Measurements from ENCODE around the gene ZNF555. TPM values are rescaled to one million over a fixed set of nuclear protein-coding genes. Genes with fewer than 3 reads are reported as not detected.
"Not testable (repeated sequence)": the region's sequence is repeated elsewhere in the genome, so short reads cannot be mapped to it uniquely, and the experiment has no call there.

ZNF555 gene
- total RNA-seq: 1 to 10 TPM; 3.3 to 7.5 (median 5.8) TPM

DNA sequence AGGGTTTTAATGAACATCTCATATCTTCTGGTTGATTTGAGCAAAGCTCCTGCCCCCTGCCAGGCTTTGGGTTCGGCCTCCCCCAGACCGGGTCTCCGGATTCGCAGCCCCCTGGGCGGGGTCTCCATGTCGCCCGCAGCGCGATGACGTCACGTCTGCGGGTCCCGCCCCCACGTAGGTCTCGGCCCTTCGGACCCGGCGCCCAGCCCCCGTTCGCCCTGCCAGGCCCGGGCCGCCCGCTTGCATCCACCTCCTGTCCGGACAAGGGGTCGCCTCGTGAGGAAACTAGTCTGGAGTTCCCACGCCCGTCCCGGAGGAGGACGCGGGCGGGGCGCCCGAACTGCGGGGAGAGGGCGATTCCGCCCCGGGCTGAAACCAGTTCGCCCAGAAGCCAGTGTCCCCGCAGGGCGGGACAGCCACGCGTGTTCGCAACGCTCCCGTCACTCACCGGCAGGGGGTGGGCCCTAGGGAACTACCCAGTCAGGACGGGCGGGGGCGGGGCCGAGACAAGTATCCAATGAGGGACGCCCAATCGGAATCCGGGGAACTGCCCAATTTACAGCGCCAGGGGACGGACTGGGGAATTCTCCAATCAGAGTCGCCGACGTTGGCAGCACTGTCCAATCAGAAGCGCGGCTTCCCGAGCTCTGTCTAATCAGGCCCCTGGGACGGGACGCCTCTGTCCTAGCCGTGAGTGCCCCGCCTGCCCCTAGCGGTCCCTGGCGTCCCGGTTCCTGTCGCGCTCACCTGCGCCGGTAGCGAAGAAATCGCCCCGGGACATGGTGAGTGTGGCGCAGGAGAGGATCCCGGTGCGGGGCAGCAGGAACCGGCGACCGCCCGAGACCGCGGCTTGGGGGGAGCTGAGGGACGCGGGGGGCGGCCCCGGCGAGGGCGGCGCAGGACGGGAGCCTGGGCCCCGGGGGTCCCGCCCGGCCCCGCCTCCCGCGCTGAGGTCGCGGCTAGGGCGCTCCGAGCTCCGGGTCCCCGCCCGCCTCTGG, at the start of gene ZNF555:
Gene ZNF555 (plus strand): TSS at position 682 of the 998 bp plus-strand sequence. CDS start 98 bp downstream, at position 780.
- WGBS, 2 donors: 0% methylated on average over 44 of the region's 106 CpGs; no CpG with 5 or more reads in 1 of the 2 donors
- DNase-seq (peak; percentile 98 to 100), ATAC-seq (ENCODE audit: low FRiP score in 2 of 2) (peak; percentile 99)
- H3K36me3 ChIP-seq: peaks cover 0 to 9% (median 0%) of the 10 kb centered on the region in 4 donors
- TF ChIP-seq, protein P1, sequence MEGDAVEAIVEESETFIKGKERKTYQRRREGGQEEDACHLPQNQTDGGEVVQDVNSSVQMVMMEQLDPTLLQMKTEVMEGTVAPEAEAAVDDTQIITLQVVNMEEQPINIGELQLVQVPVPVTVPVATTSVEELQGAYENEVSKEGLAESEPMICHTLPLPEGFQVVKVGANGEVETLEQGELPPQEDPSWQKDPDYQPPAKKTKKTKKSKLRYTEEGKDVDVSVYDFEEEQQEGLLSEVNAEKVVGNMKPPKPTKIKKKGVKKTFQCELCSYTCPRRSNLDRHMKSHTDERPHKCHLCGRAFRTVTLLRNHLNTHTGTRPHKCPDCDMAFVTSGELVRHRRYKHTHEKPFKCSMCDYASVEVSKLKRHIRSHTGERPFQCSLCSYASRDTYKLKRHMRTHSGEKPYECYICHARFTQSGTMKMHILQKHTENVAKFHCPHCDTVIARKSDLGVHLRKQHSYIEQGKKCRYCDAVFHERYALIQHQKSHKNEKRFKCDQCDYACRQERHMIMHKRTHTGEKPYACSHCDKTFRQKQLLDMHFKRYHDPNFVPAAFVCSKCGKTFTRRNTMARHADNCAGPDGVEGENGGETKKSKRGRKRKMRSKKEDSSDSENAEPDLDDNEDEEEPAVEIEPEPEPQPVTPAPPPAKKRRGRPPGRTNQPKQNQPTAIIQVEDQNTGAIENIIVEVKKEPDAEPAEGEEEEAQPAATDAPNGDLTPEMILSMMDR (IDR thresholded peaks at IDR 0.05): peak; percentile 58 to 89 (median 78)
- peak in 1 of 4 donors; percentile 14 for TF ChIP-seq EP300 (IDR thresholded peaks at IDR 0.05)
- peak in 2 of 4 donors; percentile 16 to 70 for TF ChIP-seq POLR2A (IDR thresholded peaks at IDR 0.05)
- peak; percentile 49 to 61 for TF ChIP-seq POLR2AphosphoS5 (IDR thresholded peaks at IDR 0.05)
- peak within 1 kb of the TSS; percentile 88 to 96 (median 90) for H3K27ac ChIP-seq
- H3K4me3 ChIP-seq: peak within 1 kb of the TSS; percentile 81 to 99 (median 94)
- peaks cover 12 to 18% (median 14%) of the 10 kb centered on the region in 4 donors for H3K4me1 ChIP-seq
- no peaks in the 10 kb centered on the region for H3K27me3 ChIP-seq
- H3K9me3 ChIP-seq: peaks cover 0 to 25% (median 17%) of the 10 kb centered on the region in 4 donors

DNA sequence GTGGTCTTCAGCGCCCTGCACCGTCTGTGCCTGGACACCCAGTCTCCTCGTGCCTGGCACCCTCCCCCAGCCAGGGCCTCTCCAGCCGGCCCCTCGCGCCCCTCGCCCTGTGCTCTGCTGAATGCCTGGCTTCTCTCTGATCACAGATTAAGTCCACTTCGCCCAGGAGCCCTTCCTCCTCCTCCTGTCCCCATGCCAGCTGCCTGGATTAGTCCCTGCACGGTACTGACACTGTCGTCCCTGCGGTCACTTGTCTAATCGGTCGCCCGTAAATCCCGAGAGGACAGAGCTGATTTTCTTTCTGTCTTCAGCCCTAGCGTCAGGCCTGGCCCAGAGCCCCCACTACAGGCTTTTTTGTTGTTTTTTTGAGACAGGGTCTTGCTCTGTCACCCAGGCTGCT, 49.4 kb upstream of the ZNF555 start:
- Histone ChIP-seq H3K4me3 (no peak overlapping the region), H3K27me3 (no peaks in the 10 kb centered on the region), H3K27ac (no peak overlapping the region), H3K4me1 (no peaks in the 10 kb centered on the region), H3K9me3 (no peaks in the 10 kb centered on the region), H3K36me3 (peaks cover 0 to 43% (median 21%) of the 10 kb centered on the region in 4 donors)
- WGBS, 2 donors: 89% methylated on average over 12 to 16 of the region's 16 CpGs
- no peak for TF ChIP-seq POLR2AphosphoS5 (IDR thresholded peaks at IDR 0.05)
- TF ChIP-seq EP300 (IDR thresholded peaks at IDR 0.05): no peak
- TF ChIP-seq POLR2A (IDR thresholded peaks at IDR 0.05): no peak
- TF ChIP-seq, protein P1 (IDR thresholded peaks at IDR 0.05): no peak
- no peak for ATAC-seq (ENCODE audit: low FRiP score in 2 of 2)
- DNase-seq: no peak

DNA sequence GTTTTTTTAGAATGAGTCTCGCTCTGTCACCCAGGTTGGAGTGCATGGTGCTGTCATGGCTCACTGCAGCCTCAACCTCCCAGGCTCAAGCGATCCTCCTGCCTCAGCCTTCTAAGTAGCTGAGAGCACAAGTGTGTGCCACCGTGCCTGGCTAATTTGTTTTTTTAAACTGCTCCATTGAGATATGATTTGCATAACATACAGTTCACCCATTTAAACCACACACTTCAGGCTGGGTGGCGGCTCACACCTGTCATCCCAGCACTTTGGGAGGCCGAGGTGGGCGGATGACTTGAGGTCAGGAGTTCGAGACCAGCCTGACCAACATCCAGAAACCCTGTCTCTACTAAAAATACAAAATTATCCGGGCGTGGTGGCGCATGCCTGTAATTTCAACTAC, 48.6 kb upstream of the ZNF555 start:
- DNase-seq; H3K4me3 ChIP-seq; H3K4me1 ChIP-seq; ATAC-seq (ENCODE audit: low FRiP score in 2 of 2); H3K27ac ChIP-seq; H3K27me3 ChIP-seq; H3K9me3 ChIP-seq: not testable (repeated sequence)
- WGBS, 2 donors: 92 to 95% methylated on average over 10 of the region's 10 CpGs
- peaks cover 0 to 51% (median 22%) of the 10 kb centered on the region in 4 donors for H3K36me3 ChIP-seq

DNA sequence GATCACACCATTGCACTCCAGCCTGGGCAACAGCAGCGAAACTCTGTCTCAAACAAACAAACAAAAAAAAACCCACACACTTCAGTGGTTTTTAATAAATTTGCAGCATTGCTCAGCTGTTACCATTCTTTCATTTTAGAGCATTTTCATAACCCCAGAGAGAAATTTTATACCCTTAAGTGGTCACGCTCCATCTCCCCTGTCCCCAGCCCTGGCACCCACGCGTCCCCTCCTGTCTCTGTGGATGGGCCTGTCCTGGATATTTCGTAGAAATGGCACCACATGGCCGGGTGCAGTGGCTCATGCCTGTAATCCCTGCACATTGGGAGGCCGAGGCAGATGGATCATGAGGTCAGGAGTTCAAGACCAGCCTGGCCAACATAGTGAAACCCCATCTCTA, 48.1 kb upstream of the ZNF555 start:
- TF ChIP-seq POLR2AphosphoS5 (IDR thresholded peaks at IDR 0.05) (no peak), EP300 (IDR thresholded peaks at IDR 0.05) (no peak)
- Histone ChIP-seq H3K36me3 (peaks cover 0 to 55% (median 24%) of the 10 kb centered on the region in 4 donors), H3K27me3 (no peaks in the 10 kb centered on the region), H3K4me3 (no peak overlapping the region), H3K27ac (no peak overlapping the region), H3K4me1 (no peaks in the 10 kb centered on the region), H3K9me3 (no peaks in the 10 kb centered on the region)
- 95 to 97% methylated on average over 7 of the region's 7 CpGs for WGBS, 2 donors
- ATAC-seq (ENCODE audit: low FRiP score in 2 of 2) (no peak), DNase-seq (no peak)

DNA sequence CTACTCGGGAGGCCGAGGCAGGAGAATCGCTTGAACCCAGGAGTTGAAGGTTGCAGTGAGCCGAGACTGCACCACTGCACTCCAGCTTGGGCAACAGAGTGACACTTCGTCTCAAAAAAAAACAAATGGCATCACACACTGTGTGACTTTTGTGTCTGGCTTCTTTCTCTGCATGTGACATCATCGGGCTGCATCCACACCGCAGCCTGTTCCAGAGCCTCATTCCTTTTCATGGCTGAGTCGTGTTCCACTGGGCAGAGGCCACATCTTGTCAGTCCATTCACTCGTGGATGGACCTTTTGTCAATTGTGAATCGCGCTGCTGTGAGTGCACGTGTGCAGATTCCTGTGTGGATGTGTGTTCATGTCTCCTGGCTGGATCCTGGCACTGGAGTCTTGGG, 47.7 kb upstream of the ZNF555 start:
- ATAC-seq (ENCODE audit: low FRiP score in 2 of 2): no peak
- Histone ChIP-seq H3K4me1 (no peaks in the 10 kb centered on the region), H3K27ac (no peak overlapping the region), H3K27me3 (no peaks in the 10 kb centered on the region), H3K9me3 (no peaks in the 10 kb centered on the region), H3K36me3 (peaks cover 0 to 60% (median 28%) of the 10 kb centered on the region in 4 donors), H3K4me3 (no peak overlapping the region)
- 95% methylated on average over 12 of the region's 12 CpGs for WGBS, 2 donors
- TF ChIP-seq POLR2A (IDR thresholded peaks at IDR 0.05): no peak
- TF ChIP-seq, protein P1 (IDR thresholded peaks at IDR 0.05): no peak
- no peak for TF ChIP-seq POLR2AphosphoS5 (IDR thresholded peaks at IDR 0.05)
- no peak for TF ChIP-seq EP300 (IDR thresholded peaks at IDR 0.05)
- DNase-seq: no peak

Measured in upper lobe of left lung (tissue), 6 donors.